ENCODE results near the gene DACT3.

DACT3 gene

GRCh38 chr19:46606019-46606418 is 55.0 kb downstream of the DACT3 start:
- TF ChIP-seq GATA2 (IDR thresholded peaks at IDR 0.05; ENCODE audit: low read depth, low read length) (no peak), GATA3 (IDR thresholded peaks at IDR 0.05; ENCODE audit: low read depth, low read length) (no peak)

- no peak for TF ChIP-seq GATA2 (IDR thresholded peaks at IDR 0.05; ENCODE audit: low read depth, low read length)
Measured at GRCh38 chr19:46605356-46605821, 55.6 kb downstream of the DACT3 start.

DNA sequence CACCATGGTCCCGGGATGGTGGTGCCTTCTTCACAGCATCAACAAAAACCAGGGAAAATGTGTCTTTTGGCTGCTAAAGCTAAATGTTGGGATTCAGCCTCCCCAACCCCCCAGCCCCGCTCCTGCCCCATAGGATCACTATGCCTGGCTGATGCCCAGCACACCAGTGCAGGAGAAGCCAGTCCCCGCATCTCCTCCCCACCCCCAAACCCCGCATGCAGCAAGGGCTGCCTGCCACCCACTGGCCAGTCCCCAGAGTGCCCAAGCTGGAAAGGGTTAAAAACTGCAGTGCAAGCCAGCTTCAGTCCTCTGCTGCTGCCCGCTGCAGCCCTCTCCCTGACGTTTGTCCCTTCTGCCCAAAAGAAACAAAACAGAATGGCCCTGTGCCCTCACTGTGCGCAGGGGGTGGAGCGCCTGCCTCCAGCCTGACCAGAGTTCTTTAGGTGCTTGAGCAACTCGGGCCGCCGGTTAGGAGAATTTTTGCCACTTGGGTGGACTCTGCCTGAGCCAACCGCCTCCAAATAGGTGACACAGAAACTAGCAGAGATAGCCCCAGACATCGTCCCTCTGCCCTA is 56.1 kb downstream of the DACT3 start:
- TF ChIP-seq GATA3 (IDR thresholded peaks at IDR 0.05; ENCODE audit: low read depth, low read length) (no peak), GATA2 (IDR thresholded peaks at IDR 0.05; ENCODE audit: low read depth, low read length) (no peak)

GRCh38 chr19:46603752-46604231 is 57.2 kb downstream of the DACT3 start:
- TF ChIP-seq GATA3 (IDR thresholded peaks at IDR 0.05; ENCODE audit: low read depth, low read length) (no peak), GATA2 (IDR thresholded peaks at IDR 0.05; ENCODE audit: low read depth, low read length) (no peak)

DNA sequence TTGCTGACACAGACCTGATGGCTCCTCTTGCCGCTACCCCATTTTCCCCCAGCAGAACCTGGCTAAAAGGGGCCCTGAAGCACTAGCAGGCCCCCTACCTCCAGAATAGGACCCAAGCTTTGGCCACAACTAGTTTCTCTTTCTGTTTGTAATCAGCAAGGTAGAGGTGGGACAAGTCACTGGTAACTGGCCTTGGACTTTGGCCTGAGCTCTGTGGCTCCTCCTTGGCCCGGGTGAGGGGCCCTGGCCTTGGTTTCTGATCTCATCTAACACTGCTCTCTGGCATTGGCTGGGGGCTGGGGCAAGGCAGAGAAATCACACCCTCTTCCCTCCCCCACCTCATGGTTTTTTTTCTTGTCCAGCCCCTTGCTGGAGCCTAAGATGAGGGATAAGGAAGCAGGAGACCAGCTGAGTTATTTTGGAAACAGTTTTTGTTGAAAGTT is 57.8 kb downstream of the DACT3 start:
- TF ChIP-seq GATA2 (IDR thresholded peaks at IDR 0.05; ENCODE audit: low read depth, low read length), result no peak

- TF ChIP-seq GATA2 (IDR thresholded peaks at IDR 0.05; ENCODE audit: low read depth, low read length) (no peak), GATA3 (IDR thresholded peaks at IDR 0.05; ENCODE audit: low read depth, low read length) (no peak)
Measured at GRCh38 chr19:46602392-46603194, 58.4 kb downstream of the DACT3 start.

DNA sequence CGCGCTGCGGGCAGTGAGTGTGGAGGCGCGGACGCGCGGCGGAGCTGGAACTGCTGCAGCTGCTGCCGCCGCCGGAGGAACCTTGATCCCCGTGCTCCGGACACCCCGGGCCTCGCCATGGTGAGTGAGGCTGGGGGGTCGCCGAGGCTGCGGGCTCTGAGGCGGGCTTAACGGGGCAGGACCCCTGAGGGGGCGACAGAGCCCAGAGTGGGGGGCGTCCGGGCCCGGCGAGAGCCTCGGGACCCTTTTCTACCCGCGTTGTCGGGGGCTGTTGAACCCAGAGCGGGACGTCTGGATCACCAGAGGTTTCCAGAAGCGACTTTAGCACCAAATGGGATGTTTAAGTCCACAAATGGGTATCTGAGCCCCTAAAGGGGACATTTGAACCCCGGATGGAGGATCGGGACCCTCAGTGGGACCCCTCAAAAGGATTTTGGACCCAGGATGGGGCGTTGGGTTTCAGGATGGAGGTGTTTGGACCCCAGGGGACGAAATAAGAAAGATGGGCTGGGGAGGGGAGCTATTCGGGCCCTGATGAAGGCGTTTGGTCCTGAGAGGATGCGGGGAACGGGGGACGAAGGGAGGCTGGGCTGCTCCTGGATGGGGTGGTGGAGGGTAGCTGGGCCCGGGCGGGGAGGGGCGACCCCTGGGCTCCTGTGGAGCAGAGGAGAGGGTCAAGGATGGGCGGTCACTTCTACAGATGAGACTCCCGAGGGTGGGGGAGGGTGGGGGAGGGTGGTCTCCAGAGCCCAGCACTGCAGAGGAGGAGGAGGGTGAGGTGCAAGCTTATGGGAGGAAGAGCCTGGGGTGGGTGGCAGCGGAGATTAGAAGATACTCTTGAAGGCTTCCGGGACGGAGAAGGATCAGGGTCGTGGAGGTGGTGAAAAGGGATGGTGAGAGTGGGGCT is 59.4 kb downstream of the DACT3 start, which contains the start of gene CALM3:
TSS of gene CALM3 (plus strand) at position 13 of the 907 bp plus-strand sequence. CDS start at position 118, 105 bp downstream.
- no peak for TF ChIP-seq GATA2 (IDR thresholded peaks at IDR 0.05; ENCODE audit: low read depth, low read length)
- no peak for TF ChIP-seq GATA3 (IDR thresholded peaks at IDR 0.05; ENCODE audit: low read depth, low read length)

DNA sequence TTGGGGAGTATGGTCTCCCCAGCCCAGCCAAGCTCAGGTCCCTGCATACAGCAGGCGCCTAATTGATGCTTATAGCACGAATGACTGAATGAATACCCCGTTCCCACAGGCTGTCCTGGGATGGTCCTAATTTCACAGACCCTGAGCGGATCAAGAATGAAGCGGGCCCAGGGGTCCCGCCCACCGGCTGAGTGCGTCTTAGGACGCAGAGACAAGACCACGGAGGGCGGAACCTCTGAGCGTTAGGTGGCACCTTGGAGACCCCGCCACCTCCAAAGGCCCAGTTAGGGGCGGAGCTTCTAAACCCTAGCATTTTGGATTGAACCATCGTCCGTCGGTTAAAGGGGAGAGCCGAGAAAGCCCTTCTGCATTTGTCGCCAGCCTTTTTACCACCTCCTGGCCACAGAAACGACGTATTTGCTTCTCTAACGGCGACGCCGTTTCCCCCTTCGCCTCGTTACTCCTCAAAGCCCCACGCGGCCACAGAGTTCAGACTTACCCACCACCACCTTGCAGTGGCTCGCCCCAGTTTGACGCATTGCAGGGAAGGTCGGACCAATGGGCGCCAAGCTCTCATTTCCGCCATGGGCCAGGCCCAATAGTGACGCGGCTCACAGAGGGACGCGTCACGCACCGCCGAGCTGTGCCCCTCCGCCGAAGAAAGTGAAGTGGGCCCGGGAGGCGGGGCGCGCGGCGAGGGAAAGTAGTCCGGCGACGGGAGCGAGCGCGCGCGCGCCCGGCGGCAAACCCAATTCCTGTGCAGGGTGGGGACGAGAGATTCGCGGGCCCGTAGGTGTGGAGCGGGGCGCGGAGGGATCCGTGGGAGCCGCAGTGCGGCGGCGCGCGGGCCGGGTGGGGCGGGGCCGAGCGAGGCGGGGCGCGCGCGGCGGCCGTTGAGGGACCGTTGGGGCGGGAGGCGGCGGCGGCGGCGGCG is 60.3 kb downstream of the DACT3 start:
- TF ChIP-seq GATA3 (IDR thresholded peaks at IDR 0.05; ENCODE audit: low read depth, low read length) (no peak), GATA2 (IDR thresholded peaks at IDR 0.05; ENCODE audit: low read depth, low read length) (no peak)

DNA sequence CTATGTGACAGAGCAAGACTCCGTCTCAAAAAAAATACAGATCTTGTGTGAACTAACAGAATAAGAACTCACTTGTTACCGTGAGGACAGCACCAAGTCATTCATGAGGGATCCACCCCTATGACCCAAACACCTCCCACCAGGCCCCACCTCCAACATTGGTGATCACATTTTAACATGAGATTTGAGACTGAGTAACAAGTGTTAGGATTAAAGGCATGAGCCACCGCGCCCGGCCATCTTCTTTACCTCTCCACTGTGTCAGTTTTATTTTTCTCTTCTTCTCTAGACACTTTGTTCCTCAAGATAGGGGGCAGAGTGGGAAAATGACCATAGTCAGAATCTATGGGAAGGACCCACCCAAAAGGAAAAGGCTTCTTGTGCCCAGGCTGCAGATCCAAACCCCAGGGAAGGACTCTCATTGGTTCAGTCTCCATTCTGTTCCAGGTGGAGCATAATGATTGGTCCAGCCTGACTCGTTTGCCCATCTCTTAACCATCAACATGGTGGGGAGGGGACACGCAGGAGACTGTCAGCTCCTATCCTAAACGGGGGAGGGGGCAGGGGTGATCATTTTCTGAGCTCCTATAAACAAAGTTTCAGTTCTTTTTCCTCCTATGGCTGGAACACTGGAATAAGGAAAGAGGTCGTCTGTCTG is 61.1 kb downstream of the DACT3 start:
- TF ChIP-seq GATA3 (IDR thresholded peaks at IDR 0.05; ENCODE audit: low read depth, low read length), result no peak

GRCh38 chr19:46598372-46598917 is 62.5 kb downstream of the DACT3 start:
- TF ChIP-seq GATA3 (IDR thresholded peaks at IDR 0.05; ENCODE audit: low read depth, low read length), result no peak
- no peak for TF ChIP-seq GATA2 (IDR thresholded peaks at IDR 0.05; ENCODE audit: low read depth, low read length)

Measured in SH-SY5Y (cell line).